Stomach (tissue), 4 donors: ENCODE data around the gene SPAG16.

ENCODE experiments used
- POLR2A ChIP-seq, 4 donors: fragments of 450-650 bp; IDR thresholded peaks; one replicate each; pipeline ENCODE4 v1.6.1; 2016; ENCODE audit warnings: antibody characterized with exemption in 4 of 4, control low read depth in 2 of 4, mild to moderate bottlenecking in 1 of 4, moderate library complexity in 1 of 4
- POLR2AphosphoS5 ChIP-seq, 3 donors: sonication (generic); formaldehyde crosslinking; IDR thresholded peaks; one replicate each; pipeline ENCODE4 v1.6.1; 2016; ENCODE audit warnings: antibody characterized with exemption in 3 of 3
- TF ChIP-seq, protein P1 (sequence below), 7 experiments: fragments of 450-650 bp in 4 of 7; fragments of 200-600 bp in 3 of 7; sonication (generic) in 3 of 7; IDR thresholded peaks; one replicate each; pipeline ENCODE4 v1.5.1; 2016 to 2019; ENCODE audit warnings: antibody characterized with exemption in 7 of 7, control low read depth in 2 of 7, mild to moderate bottlenecking in 1 of 7

DNA sequence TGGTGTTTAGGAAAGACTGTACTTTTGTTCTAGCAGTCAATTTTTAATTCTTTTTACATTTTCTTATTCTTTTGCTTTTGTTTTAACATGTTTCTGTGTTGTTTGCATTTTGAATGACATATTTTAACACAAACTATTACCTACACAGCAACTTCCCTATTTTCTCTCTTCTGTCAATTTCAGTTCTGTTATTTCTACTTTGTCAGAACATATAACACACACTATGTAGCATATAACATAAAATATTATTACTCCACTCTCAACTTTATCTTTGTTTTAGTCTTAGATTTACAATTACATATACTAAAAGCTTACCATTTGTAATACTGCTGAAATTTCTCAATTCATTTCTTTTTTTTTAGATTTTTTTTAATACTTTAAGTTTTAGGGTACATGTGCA is 753.9 kb downstream of the SPAG16 start:
- no peak for TF ChIP-seq POLR2A (IDR thresholded peaks at IDR 0.05)
- TF ChIP-seq, protein P1, sequence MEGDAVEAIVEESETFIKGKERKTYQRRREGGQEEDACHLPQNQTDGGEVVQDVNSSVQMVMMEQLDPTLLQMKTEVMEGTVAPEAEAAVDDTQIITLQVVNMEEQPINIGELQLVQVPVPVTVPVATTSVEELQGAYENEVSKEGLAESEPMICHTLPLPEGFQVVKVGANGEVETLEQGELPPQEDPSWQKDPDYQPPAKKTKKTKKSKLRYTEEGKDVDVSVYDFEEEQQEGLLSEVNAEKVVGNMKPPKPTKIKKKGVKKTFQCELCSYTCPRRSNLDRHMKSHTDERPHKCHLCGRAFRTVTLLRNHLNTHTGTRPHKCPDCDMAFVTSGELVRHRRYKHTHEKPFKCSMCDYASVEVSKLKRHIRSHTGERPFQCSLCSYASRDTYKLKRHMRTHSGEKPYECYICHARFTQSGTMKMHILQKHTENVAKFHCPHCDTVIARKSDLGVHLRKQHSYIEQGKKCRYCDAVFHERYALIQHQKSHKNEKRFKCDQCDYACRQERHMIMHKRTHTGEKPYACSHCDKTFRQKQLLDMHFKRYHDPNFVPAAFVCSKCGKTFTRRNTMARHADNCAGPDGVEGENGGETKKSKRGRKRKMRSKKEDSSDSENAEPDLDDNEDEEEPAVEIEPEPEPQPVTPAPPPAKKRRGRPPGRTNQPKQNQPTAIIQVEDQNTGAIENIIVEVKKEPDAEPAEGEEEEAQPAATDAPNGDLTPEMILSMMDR (IDR thresholded peaks at IDR 0.05), result no peak
- TF ChIP-seq POLR2AphosphoS5 (IDR thresholded peaks at IDR 0.05), result no peak
